Measurements from ENCODE around the gene HOXD13.

The HOXD13 gene

GRCh38 chr2:176118601-176119339, 26.2 kb downstream of the HOXD13 start:
- no peak for DNase-seq

- no peak for DNase-seq
These were observed 28.1 kb downstream of the HOXD13 start for GRCh38 chr2:176120364-176121189.

GRCh38 chr2:176121190-176122051, 28.9 kb downstream of the HOXD13 start:
- no peak for DNase-seq

GRCh38 chr2:176122052-176122682, 29.6 kb downstream of the HOXD13 start:
- DNase-seq = no peak

GRCh38 chr2:176122683-176123410, 30.3 kb downstream of the HOXD13 start, which contains the start of gene HOXD9:
Gene HOXD9, plus strand, starts transcription at chr2:176122719. Its CDS starts 50 bp downstream, at chr2:176122769.
- peak in 1 of 51 donors; percentile 2 for DNase-seq

- no peak for DNase-seq
These were observed 31.0 kb downstream of the HOXD13 start for GRCh38 chr2:176123411-176124109.

GRCh38 chr2:176124110-176124946, 31.8 kb downstream of the HOXD13 start:
- DNase-seq = no peak

GRCh38 chr2:176124947-176125771, 32.6 kb downstream of the HOXD13 start:
- no peak for DNase-seq

GRCh38 chr2:176125772-176126054, 33.2 kb downstream of the HOXD13 start:
- no peak for DNase-seq

- peak in 39 of 51 donors; percentile 1 to 71 (median 20) for DNase-seq
These were observed 34.6 kb downstream of the HOXD13 start for GRCh38 chr2:176126929-176127773.

GRCh38 chr2:176127774-176128072, 35.2 kb downstream of the HOXD13 start:
- no peak for DNase-seq

- DNase-seq = no peak
These were observed 35.9 kb downstream of the HOXD13 start for GRCh38 chr2:176128172-176128981.

- no peak for DNase-seq
These were observed 36.7 kb downstream of the HOXD13 start, which contains the start of gene HOXD8 for GRCh38 chr2:176128982-176129796. Gene HOXD8, plus strand, starts transcription at chr2:176129705. Its CDS starts 662 bp downstream, at chr2:176130367.

GRCh38 chr2:176129813-176130146, 37.3 kb downstream of the HOXD13 start:
- no peak for DNase-seq

GRCh38 chr2:176130147-176130956, 37.8 kb downstream of the HOXD13 start:
- no peak for DNase-seq
